Glomerular visceral epithelial cell (primary cell): Measurements from ENCODE around the gene UBQLNL.

ENCODE experiments used
- DNase-seq: peaks from one replicate; pipeline ENCODE4 v3.0.0-alpha.2; 2016; ENCODE audit errors: extremely low spot score

The UBQLNL gene

GRCh38 chr11:5516599-5516998 is at the start of gene UBQLNL:
TSS of gene UBQLNL (minus strand) at chr11:5516699. CDS start at chr11:5516441, 258 bp downstream.
- no peak for DNase-seq

DNA sequence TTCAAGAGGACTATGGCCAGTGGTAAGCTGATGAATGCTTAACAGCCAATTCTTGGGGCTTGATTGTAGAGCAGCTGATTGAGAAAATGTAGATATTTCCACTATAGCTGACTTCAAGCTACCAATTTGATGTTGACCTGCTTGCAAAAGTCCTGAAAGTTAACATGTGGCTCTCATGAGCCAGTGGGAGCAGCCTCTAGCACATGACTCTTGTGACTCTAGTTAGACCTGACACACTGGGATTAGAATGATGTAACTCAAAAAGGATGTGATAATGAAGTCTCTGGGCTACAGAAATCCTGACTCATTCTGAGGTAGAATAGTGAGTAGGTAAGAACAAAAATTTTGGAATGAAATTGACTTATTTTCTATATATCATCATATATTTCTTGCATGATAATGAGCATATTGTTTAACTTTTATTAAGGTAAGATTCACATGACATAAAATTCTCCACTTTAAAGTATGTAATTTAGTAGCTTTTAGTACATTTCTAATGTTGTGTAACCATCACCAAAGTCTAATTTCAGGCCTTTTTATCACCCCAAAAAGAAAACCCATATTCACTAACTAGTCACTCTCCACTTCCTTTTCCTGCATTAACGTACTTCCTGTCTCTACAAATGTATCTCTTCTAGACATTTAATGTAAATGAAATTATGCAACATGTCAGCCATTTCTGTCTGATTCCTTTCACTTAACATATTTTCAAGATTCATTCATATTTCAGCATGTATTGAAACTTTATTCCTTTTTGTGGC is 47.9 kb upstream of the UBQLNL start:
- peak; percentile 9 for DNase-seq

DNA sequence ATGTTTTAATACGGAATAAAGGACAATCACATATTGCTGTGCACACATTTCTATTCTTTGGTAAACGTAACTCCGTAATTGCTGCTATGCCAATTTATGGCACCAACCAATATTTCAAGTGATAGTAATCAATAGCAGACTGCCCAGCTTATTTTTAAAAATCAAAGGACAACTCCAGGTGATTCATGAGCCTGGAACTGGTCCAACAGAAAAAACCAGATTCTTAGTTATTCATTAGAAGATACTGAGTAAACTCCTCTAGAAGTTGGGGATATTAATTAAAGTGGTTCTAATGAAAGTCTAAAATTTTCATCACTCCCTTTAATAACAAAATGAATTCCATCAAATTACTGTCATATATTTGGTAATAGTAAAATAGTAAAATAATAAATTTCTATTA is 41.3 kb upstream of the UBQLNL start:
- no peak for DNase-seq

- no peak for DNase-seq
Observed at GRCh38 chr11:5556596-5557188, 40.2 kb upstream of the UBQLNL start.

DNA sequence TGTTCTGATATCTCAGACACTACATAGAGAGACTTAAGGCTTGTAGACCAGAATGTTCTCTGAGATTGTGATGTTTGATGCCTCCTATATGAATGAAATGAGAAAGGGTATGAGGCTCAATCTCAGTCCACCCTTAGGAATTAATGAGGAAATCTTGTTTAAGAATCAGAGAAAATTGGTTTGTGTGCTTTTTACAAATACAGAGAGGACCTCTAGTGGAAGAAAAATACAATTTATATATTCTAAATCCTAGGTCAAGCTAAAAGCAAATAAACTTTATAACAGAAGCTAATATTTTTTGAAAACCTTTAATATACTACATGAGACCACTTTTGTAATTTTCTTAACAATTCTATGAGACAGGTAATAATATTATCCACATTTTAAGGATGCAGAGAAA is 36.8 kb upstream of the UBQLNL start:
- no peak for DNase-seq

DNA sequence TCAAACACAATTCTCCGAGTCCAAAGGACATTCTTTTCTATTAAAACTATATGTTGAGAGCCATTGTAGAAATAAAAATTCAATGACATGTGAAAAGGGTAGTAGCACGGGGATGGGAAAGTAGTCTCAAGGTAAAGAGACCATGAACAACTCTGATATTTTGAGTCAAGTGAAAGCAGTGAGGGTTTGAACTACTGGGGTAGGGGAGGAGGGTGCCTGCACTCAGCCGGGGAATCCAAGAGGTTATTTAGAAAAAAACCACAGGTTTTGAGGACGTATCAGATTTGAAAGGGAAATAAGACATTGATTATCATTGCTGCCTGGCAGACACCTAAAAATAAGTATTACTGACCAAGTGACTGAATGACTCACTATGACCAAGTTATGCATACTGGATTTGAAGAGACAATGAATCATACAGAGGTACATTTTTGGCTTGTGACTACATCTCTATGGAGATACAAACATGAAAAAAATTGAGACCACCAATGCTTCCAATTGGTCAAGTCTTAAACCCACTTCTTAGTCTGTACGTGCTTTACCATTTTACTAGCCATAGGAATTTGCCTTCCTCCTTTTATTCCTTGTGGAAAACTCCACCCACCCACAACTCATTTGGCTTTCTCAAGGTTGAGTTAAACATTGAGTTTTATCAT is 34.1 kb upstream of the UBQLNL start:
- DNase-seq: peak; percentile 77

DNA sequence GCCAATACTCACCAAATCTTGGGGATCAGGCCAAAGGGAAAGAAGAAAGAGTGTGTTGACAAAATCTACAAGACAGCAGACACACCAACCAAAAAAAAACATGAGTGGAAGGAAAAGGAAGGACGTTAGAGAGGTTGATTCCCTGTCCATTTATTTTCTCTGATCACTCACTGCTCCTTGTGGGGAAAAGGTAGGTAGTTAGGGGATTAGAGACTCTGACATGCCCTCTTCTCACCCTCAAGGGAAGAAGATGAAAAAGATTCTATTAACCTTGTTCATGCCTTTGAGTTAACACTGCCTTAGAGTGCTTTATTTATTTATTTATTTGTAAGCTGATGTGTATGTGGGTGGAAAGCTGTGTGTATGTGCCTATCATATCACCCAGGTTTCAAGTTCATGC is 31.9 kb upstream of the UBQLNL start, which contains the start of gene OR52H1:
OR52H1 (minus strand) TSS at position 101 of the 400 bp plus-strand sequence. CDS start 3,035 bp downstream, outside the sequence.
- DNase-seq: no peak

GRCh38 chr11:5547982-5548381 is 31.5 kb upstream of the UBQLNL start:
- no peak for DNase-seq

DNA sequence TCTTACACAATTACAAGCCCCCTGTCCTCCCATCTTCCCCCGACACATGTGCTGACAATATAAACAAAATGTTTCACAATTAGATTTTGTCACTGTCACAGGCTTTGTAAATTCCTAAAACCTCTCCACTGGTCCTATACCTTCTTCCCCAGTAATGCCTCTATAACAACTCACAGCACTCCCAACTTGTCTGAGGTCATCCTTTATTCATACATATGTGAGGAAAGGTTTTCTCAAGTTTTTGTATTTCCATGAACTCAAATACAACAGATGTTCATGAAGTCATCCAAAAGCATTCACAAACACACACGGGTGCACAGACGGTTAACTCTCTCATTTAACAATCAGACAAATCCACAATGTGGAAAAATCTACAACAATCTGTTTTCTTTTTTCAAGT is 30.0 kb upstream of the UBQLNL start:
- peak; percentile 26 for DNase-seq

DNA sequence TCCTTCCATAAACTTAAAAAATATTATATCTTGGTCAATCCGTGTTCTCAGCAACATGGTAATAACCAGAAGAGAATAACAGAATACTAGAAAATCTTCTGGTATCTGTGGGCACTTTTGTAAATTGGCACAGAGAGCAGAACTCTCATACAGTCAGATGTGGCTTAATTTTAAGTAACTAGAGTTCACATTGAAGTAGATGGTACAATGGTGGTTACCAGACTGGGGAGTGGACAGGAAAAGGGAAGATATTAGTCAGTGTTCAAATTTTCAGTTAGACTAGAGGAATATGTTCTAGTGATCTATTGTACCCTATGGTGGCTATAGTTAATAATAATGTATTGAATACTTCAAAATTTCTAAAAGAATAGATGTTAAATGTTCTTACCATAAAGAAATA is 24.9 kb upstream of the UBQLNL start:
- no peak for DNase-seq

GRCh38 chr11:5536482-5536881 is 20.0 kb upstream of the UBQLNL start:
- no peak for DNase-seq

GRCh38 chr11:5534046-5534445 is 17.5 kb upstream of the UBQLNL start:
- DNase-seq: no peak

DNA sequence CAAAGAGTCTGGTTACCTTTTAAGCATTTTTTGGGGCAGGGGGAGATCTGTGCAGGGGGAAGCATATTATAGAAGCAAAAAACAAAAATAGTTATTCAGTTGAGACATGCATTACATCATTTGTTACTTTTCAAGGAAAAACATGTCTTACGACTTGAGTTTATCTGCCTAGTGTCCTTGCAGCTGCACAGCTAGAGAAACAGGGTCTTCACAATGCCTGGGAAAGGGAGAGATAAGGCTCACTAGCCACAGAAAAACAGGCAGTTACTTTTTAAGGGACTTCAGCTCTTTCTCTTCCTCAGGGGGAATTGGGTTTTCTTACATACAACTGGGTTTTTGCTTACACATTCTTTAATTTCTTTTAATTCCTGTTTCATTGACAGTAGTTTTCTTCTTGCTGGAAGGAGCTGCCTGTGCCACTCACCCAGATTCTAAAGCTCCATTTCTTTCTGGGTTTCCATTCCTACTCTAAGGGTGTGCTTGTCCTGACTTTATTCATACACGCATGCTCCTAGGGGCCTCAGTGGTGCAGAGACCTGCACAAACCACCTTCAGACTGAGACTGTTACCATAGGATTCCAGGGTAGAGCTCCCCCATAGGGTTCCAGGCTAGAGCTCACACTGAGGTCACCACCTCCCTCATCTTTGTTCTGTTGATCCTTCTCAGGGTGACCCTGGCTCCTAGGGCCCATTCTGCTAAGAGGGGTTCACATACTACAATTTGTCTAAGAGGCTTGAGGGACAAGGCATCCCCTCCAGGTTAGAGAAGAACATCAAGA is 14.7 kb upstream of the UBQLNL start:
- DNase-seq: no peak

DNA sequence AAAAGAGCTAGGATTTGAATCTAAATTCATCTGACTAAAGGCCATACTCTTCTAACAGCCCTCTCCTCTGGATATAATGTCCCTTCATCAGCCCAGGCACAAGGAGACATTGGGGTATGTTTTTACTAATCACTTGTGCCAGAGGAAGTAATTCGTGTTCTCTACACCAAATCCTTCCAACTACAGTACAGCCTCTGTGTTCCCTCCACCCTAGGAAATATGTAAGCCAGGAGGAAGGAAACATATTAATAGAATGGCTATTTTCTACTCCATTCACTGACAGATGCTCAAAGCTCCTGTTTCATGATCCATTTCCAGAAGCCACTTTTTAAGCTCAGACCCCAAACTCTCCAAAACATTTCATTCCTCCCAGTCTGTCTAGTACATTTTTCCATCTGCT is 12.0 kb upstream of the UBQLNL start:
- DNase-seq: no peak

DNA sequence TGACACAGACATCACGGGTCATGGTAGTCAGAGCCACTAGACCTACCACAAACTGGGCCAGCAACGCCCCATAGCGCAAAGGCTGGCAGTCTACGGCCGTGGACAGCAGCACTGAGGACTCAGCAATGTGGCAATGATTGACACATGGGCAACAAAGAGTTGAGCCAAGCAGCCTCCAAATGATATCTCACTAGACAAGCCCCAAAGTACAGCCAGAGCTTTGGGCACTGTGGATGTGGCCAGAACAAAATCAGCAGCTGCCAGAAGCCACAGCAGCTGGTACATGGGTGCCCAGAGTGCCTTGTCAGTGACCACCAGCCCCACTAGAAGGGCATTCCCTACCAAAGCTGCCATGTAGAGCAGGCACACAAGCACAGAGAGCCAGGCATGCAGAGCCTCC is 11.2 kb upstream of the UBQLNL start:
- DNase-seq: no peak

DNA sequence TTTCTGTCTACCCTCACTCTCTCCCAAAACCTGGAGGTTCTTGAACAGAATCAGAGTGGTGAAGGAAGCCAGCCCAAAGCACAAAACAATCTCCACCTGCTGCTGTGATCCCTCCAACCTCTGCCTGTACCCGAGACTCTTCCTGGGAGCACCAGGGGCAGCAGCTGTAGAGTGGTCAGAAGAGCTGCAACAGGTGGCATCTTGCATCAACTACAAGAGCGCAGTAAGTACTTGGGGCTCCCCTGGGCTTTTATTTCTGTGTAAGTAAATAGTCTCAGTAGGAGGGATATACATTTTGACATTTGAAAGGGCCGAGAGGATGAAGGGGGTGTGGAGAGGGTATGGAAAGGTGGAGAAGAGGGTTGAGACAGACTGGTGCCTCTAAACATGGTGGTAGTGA is 8.3 kb upstream of the UBQLNL start:
- DNase-seq: no peak

GRCh38 chr11:5522308-5522707 is 5.8 kb upstream of the UBQLNL start:
- DNase-seq: peak; percentile 18

DNA sequence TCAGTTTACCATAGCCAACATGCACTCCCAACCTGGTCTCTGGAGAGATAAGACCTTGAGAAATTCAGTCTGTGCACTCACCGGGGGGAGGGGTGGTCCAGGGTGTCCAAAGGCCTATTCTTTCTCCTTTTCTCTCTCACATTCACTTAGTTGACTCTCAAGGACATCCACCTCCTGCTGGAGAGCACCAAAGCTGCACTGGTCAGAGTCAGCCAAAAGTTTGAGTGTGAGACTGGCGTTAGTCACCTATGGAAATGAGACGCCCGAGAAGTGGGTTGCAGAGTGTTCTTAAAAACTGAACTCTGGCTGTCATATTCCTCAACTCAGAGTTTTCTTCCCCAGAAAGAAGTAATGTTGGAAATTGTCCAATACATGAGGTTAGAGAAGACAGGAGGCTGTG is 5.0 kb upstream of the UBQLNL start:
- no peak for DNase-seq

DNA sequence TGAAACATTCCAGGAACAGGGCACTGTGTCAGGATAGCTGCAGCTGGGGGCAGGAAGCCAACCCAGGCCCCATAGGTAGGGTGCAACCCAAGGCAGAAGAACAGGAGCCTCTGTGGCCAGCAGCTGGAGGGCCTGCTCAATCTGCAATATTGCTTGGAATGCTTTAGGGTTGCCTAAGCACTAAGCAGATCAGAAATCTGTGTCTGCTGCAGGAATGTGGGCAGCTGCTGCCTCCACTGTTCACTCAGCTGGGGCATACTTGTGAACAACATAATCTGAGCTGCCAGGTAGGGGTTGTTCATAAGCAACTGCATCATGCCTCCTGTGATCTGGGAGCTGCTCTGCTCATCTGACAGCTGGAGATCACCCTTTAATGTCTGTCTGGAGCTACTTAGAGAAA is 1.7 kb downstream of the UBQLNL start:
- no peak for DNase-seq

- no peak for DNase-seq
Observed at GRCh38 chr11:5509803-5510202, 6.7 kb downstream of the UBQLNL start, which contains the start of gene UBQLN3. TSS of gene UBQLN3 (minus strand) at chr11:5509957. CDS start at chr11:5509558, 399 bp downstream.

GRCh38 chr11:5508605-5509004 is 7.9 kb downstream of the UBQLNL start:
- no peak for DNase-seq

- no peak for DNase-seq
Observed at GRCh38 chr11:5507933-5508305, 8.6 kb downstream of the UBQLNL start.
